ENCODE measurements around the gene HDDC2. TPM values are rescaled to one million over a fixed set of nuclear protein-coding genes. Genes with fewer than 3 reads are reported as not detected.

Gene HDDC2
- total and polyA plus RNA-seq, 2 of the 8 experiments (the other 6 are each of a cell fraction or from before 2014, with no cell fraction given) = 89.3 to 129 TPM

DNA sequence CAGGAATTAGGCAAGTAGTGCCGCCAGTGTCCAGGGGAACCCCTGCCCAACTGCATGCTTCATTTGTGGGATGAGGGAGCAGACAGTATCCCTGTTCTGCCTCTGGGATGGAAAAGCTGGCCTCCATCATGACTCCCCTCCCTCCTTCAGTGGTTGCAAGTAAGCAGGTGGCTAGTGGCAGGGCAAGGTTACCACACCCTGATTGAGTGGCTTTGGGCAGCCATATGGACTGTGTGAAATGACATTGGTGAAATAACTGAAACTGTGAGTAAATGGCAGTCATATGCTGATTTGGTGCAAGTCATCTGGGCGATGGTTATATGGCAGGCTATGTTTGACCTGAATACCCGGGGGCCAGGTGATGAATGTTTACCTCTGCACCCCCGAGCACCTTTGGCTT is 33.0 kb downstream of the HDDC2 start:
- H3K4me3 ChIP-seq (ENCODE audit: extremely low read depth in 1 of 4, insufficient read depth in 2 of 4, low read depth in 3 of 4, low read length in 4 of 4) = no peak overlapping the region
- H2BK5ac ChIP-seq (ENCODE audit: low read depth, low read length) = no peak overlapping the region
- ChIA-PET POLR2A (ENCODE audit: partially characterized antibody) (no interaction called here), CTCF (ENCODE audit: partially characterized antibody) (interaction anchor here (1.1 to 1.5 kb wide), 3 partner anchors 23 to 76 kb away, joined by 3 to 5 read pairs (median 4); no protein-coding TSS in a partner anchor)
- FAIRE-seq = no peak
- H3K4ac ChIP-seq (replicated peaks; ENCODE audit: insufficient read length, low read depth, low read length) = no peak overlapping the region
- H3K23me2 ChIP-seq (ENCODE audit: low read depth, low read length) = no peaks in the 10 kb centered on the region
- no peak overlapping the region for H3K4me2 ChIP-seq (ENCODE audit: insufficient read depth in 1 of 2, low read depth in 2 of 2, low read length in 2 of 2)
- peaks cover 0 to 4% (median 0%) of the 10 kb centered on the region in 4 experiments; a peak in 3 of 8 replicates for H3K36me3 ChIP-seq (ENCODE audit: control insufficient read depth in 2 of 4, insufficient read depth in 4 of 4, low read length in 3 of 4)
- no peaks in the 10 kb centered on the region for H3K79me2 ChIP-seq (ENCODE audit: control insufficient read depth in 1 of 2, insufficient read depth in 2 of 2, low read length in 2 of 2)
- H3K23ac ChIP-seq (ENCODE audit: insufficient read length) = no peak overlapping the region
- no peak overlapping the region for H4K91ac ChIP-seq (replicated peaks; ENCODE audit: insufficient read length, low read length)
- H3K27me3 ChIP-seq (replicated peaks in 1 of 4; ENCODE audit: control insufficient read depth in 3 of 4, extremely low read depth in 1 of 4, insufficient read depth in 3 of 4, low read length in 3 of 4) = no peaks in the 10 kb centered on the region
- no peak overlapping the region for H4K8ac ChIP-seq (ENCODE audit: extremely low read depth, insufficient read depth, low read length)
- H2AFZ ChIP-seq (ENCODE audit: low read length) = no peak overlapping the region
- H3K9me3 ChIP-seq (ENCODE audit: insufficient read depth in 2 of 2, low read depth in 1 of 2, low read length in 1 of 2) = no peaks in the 10 kb centered on the region
- no peak overlapping the region for H2AK5ac ChIP-seq (ENCODE audit: low read depth, low read length)
- no peak overlapping the region for H2BK120ac ChIP-seq (replicated peaks; ENCODE audit: low read depth, low read length)
- 84% methylated on average over 4 of the region's 4 CpGs; no CpG with 5 or more reads in 1 of the 2 experiments for WGBS, 2 experiments (ENCODE audit: extremely low coverage in 1 of 2, insufficient coverage in 1 of 2, insufficient read length in 1 of 2, insufficient replicate concordance in 2 of 2, low coverage in 1 of 2, low lambda C conversion rate in 2 of 2, missing lambda C conversion rate in 1 of 2)
- no peak overlapping the region for H3K14ac ChIP-seq (ENCODE audit: insufficient read length)
- H3K56ac ChIP-seq (replicated peaks; ENCODE audit: insufficient read length, low read depth, low read length) = no peak overlapping the region
- H4K20me1 ChIP-seq (replicated peaks in 1 of 2; ENCODE audit: control insufficient read depth in 1 of 2, insufficient read depth in 2 of 2, low read length in 2 of 2) = no peaks in the 10 kb centered on the region
- no peak overlapping the region for H3K9ac ChIP-seq (replicated peaks in 1 of 4; ENCODE audit: extremely low read depth in 1 of 4, low read depth in 3 of 4, low read length in 3 of 4)
- DNase-seq (ENCODE audit: low read depth in 1 of 2, low spot score in 2 of 2) = no peak
- no peak overlapping the region for H2BK12ac ChIP-seq (ENCODE audit: low read depth, low read length)
- H2BK20ac ChIP-seq (ENCODE audit: low read length) = no peak overlapping the region
- H2BK15ac ChIP-seq (ENCODE audit: low read length) = no peak overlapping the region
- no peak overlapping the region for H4K5ac ChIP-seq (ENCODE audit: insufficient read length, low read depth, low read length)
- H3K27ac ChIP-seq (ENCODE audit: low read depth, low read length) = no peak overlapping the region
- H3K79me1 ChIP-seq (ENCODE audit: low read depth, low read length) = no peaks in the 10 kb centered on the region
- no peaks in the 10 kb centered on the region; a peak in 1 of 7 replicates for H3K4me1 ChIP-seq (replicated peaks in 1 of 4; ENCODE audit: control insufficient read depth in 3 of 4, insufficient read depth in 4 of 4, low read length in 3 of 4)
- no peak overlapping the region for H3K18ac ChIP-seq (ENCODE audit: extremely low read depth, low read length)
- TF ChIP-seq CTBP2 (IDR thresholded peaks at IDR 0.05; ENCODE audit: borderline replicate concordance, insufficient read depth, insufficient read length, low read length) (no peak), CREB1 (IDR thresholded peaks at IDR 0.05) (no peak), SIX5 (IDR thresholded peaks at IDR 0.05; ENCODE audit: low read depth, low read length) (no peak), TAF7 (optimal IDR thresholded peaks at IDR 0.05; ENCODE audit: borderline replicate concordance, low read depth, low read length) (no peak), SP4 (IDR thresholded peaks at IDR 0.05; ENCODE audit: low read length) (no peak), RBBP5 (IDR thresholded peaks at IDR 0.05; ENCODE audit: borderline replicate concordance, low read depth, low read length) (no peak), HDAC6 (IDR thresholded peaks at IDR 0.05; ENCODE audit: low read depth, low read length) (no peak), EZH2 (IDR thresholded peaks at IDR 0.05; ENCODE audit: low read depth, low read length, severe bottlenecking) (no peak), NRF1 (IDR thresholded peaks at IDR 0.05; ENCODE audit: low read depth, low read length) (no peak), CBX5 (IDR thresholded peaks at IDR 0.05; ENCODE audit: low read depth, low read length) (no peak), KDM1A (IDR thresholded peaks at IDR 0.05; ENCODE audit: borderline replicate concordance, low read length) (no peak), TAF1 (IDR thresholded peaks at IDR 0.05; ENCODE audit: low read depth, low read length) (no peak)
- TF ChIP-seq, protein P1, sequence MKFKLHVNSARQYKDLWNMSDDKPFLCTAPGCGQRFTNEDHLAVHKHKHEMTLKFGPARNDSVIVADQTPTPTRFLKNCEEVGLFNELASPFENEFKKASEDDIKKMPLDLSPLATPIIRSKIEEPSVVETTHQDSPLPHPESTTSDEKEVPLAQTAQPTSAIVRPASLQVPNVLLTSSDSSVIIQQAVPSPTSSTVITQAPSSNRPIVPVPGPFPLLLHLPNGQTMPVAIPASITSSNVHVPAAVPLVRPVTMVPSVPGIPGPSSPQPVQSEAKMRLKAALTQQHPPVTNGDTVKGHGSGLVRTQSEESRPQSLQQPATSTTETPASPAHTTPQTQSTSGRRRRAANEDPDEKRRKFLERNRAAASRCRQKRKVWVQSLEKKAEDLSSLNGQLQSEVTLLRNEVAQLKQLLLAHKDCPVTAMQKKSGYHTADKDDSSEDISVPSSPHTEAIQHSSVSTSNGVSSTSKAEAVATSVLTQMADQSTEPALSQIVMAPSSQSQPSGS (IDR thresholded peaks at IDR 0.05; ENCODE audit: low read length) = no peak

Measured in H1 (cell line).